B cell (primary cell): ENCODE results near the gene CLECL1. TPM values are rescaled to one million over a fixed set of nuclear protein-coding genes. Genes with fewer than 3 reads are reported as not detected.

Experiments
- ATAC-seq: fragments of 200-7000 bp; cut with Tn5 transposase; one replicate; pipeline ENCODE4 v1.10.0; 2021; ENCODE audit warnings: low read depth, mild to moderate bottlenecking, moderate number of reproducible peaks, moderate library complexity
- CTCF ChIA-PET: fragments of 350-600 bp; sonication (Branson Sonifier 250); formaldehyde crosslinking; loops from one replicate; lab custom pipeline; 2021; ENCODE audit warnings: antibody characterized with exemption, inconsistent platforms; lab: Charles Lee
- POLR2A ChIA-PET: fragments of 350-600 bp; sonication (Branson Sonifier 250); formaldehyde crosslinking; loops from one replicate; lab custom pipeline; 2021; ENCODE audit warnings: antibody characterized with exemption; lab: Charles Lee
- DNase-seq: peaks from one replicate; pipeline ENCODE4 v3.0.0; 2013
- H2AFZ ChIP-seq: 2 replicates; pipeline ENCODE4 v1.6.1; 2012; ENCODE audit warnings: mild to moderate bottlenecking, low read depth, low read length; ENCODE audit not compliant: insufficient read depth, poor library complexity, severe bottlenecking
- H3K27ac ChIP-seq, 2 donors: 1 replicate in 1 of 2; 2 replicates in 1 of 2; pipeline ENCODE4 v1.5.1; 2012 to 2013; ENCODE audit warnings: low read length in 2 of 2, mild to moderate bottlenecking in 2 of 2, moderate library complexity in 1 of 2
- H3K27me3 ChIP-seq, 4 experiments: fragments of 200-600 bp in 1 of 4; sonication (generic) in 1 of 4; replicated peaks in 1 of 4; 1 replicate in 2 of 4; 2 replicates in 2 of 4; pipeline versions ENCODE4 v1.6.1 to v1.7.0; 2013 to 2016; ENCODE audit warnings: low read length in 3 of 4, mild to moderate bottlenecking in 2 of 4, mixed read lengths in 1 of 4, moderate library complexity in 1 of 4; ENCODE audit not compliant: insufficient read depth in 4 of 4, control insufficient read depth in 3 of 4; ENCODE audit errors: control extremely low read depth in 1 of 4
- H3K36me3 ChIP-seq, 2 experiments: replicated peaks in 1 of 2; 1 replicate in 1 of 2; 2 replicates in 1 of 2; pipeline versions ENCODE4 v1.6.1 to v1.7.1; 2013; ENCODE audit warnings: low read length in 1 of 2; ENCODE audit not compliant: insufficient read depth in 2 of 2, control insufficient read depth in 1 of 2; ENCODE audit errors: control extremely low read depth in 1 of 2, extremely low read depth in 1 of 2
- H3K4me1 ChIP-seq, 2 donors: fragments of 200-600 bp in 1 of 2; sonication (generic) in 1 of 2; 1 replicate in 1 of 2; 2 replicates in 1 of 2; pipeline versions ENCODE4 v1.5.1 to v1.6.1; 2013 to 2017; ENCODE audit warnings: low read length in 2 of 2; ENCODE audit not compliant: control insufficient read depth in 2 of 2, insufficient read depth in 2 of 2
- H3K4me2 ChIP-seq: replicated peaks from 2 replicates; pipeline ENCODE3; 2012; ENCODE audit warnings: mild to moderate bottlenecking, low read depth, low read length; ENCODE audit not compliant: poor library complexity, severe bottlenecking
- H3K4me3 ChIP-seq, 5 experiments: fragments of 200-600 bp in 1 of 5; sonication (generic) in 1 of 5; 1 replicate in 3 of 5; 2 replicates in 2 of 5; pipeline versions ENCODE4 v1.5.1 to v1.7.0; 2011 to 2016; ENCODE audit warnings: low read length in 4 of 5, mild to moderate bottlenecking in 4 of 5, low read depth in 2 of 5, control low read depth in 1 of 5, moderate library complexity in 1 of 5; ENCODE audit not compliant: insufficient read depth in 1 of 5; ENCODE audit errors: control extremely low read depth in 1 of 5, extremely low read depth in 1 of 5
- H3K79me2 ChIP-seq: fragments of 200-600 bp; sonication (generic); one replicate; pipeline ENCODE4 v1.6.0; 2016; ENCODE audit warnings: low read length; ENCODE audit not compliant: control insufficient read depth, insufficient read depth
- H3K9ac ChIP-seq: fragments of 200-600 bp; sonication (generic); 2 replicates; pipeline ENCODE4 v1.6.1; 2017; ENCODE audit warnings: mild to moderate bottlenecking, low read length, moderate library complexity
- H3K9me3 ChIP-seq, 3 donors: one replicate each; pipeline versions ENCODE4 v1.6.1 to v1.7.1; 2013; ENCODE audit warnings: low read length in 2 of 3; ENCODE audit not compliant: control insufficient read depth in 2 of 3, insufficient read depth in 1 of 3; ENCODE audit errors: control extremely low read depth in 1 of 3
- H4K20me1 ChIP-seq: 2 replicates; pipeline ENCODE4 v1.6.0; 2012; ENCODE audit warnings: mild to moderate bottlenecking, low read length; ENCODE audit not compliant: insufficient read depth, control insufficient read depth, poor library complexity, severe bottlenecking
- H3K27ac Mint-ChIP-seq: one replicate; pipeline ENCODE4 v1.8.0; 2021; ENCODE audit warnings: mixed read lengths
- H3K27me3 Mint-ChIP-seq: one replicate; pipeline ENCODE4 v1.8.0; 2021; ENCODE audit warnings: mixed read lengths
- H3K4me1 Mint-ChIP-seq: one replicate; pipeline ENCODE4 v1.8.0; 2021; ENCODE audit warnings: mixed read lengths
- H3K4me3 Mint-ChIP-seq: one replicate; pipeline ENCODE4 v1.8.0; 2021; ENCODE audit warnings: mixed read lengths
- H3K9me3 Mint-ChIP-seq: one replicate; pipeline ENCODE4 v1.8.0; 2022; ENCODE audit warnings: mixed read lengths; ENCODE audit not compliant: insufficient read depth
- CTCF ChIP-seq: fragments of 200-600 bp; IDR thresholded peaks from one replicate; pipeline ENCODE4 v1.8.0; 2022; ENCODE audit warnings: antibody characterized with exemption, mild to moderate bottlenecking
- EZH2 ChIP-seq: IDR thresholded peaks from 2 replicates; pipeline ENCODE4 v1.6.1; 2012; ENCODE audit warnings: borderline replicate concordance, low read depth, mild to moderate bottlenecking, moderate library complexity, low read length; ENCODE audit not compliant: insufficient read depth, poor library complexity, severe bottlenecking
- WGBS: methylation state at CpG from one replicate; pipeline ENCODE4 v1.1.5; 2013; ENCODE audit warnings: missing lambda C conversion rate; ENCODE audit not compliant: insufficient coverage; 5-methylcytosine and 5-hydroxymethylcytosine counted together
- intact Hi-C: fragments of 100-400 bp; cut with micrococcal nuclease; formaldehyde crosslinking; loops from one replicate; pipeline ENCODE4 v1.10.0; 2022
- polyA plus RNA-seq: library from polyadenylated mRNA; depleted of rRNA; stranded (reverse); fragments of >200 nt; gene quantifications from 2 replicates; pipeline ENCODE4 v1.2.3, GENCODE V29; 2012
- total RNA-seq, 2 donors: library from RNA; stranded (reverse); fragments of 120-200 nt in 1 of 2; gene quantifications; 1 replicate in 1 of 2; 2 replicates in 1 of 2; pipeline versions ENCODE4 v1.2.3 to v1.2.4, GENCODE V29; 2013 to 2022

CLECL1 gene
- total and polyA plus RNA-seq, 2 donors (not counting 1 experiment from before 2014, with no cell fraction given) = 30.7 to 51.4 TPM

- Histone ChIP-seq H3K79me2 (peaks cover 38% of the 10 kb centered on the region), H2AFZ (peak overlapping the region; percentile 22), H3K36me3 (no peaks in the 10 kb centered on the region), H3K27me3 (no peaks in the 10 kb centered on the region), H3K9ac (peak overlapping the region; percentile 16), H4K20me1 (no peaks in the 10 kb centered on the region), H3K27ac (peak overlapping the region; percentile 36 to 66), H3K4me2 (peak overlapping the region; percentile 57), H3K4me3 (peak overlapping the region in 1 of 5 experiments; percentile 29), H3K9me3 (peaks cover 0 to 9% (median 0%) of the 10 kb centered on the region in 3 donors), H3K4me1 (peaks cover 48 to 55% of the 10 kb centered on the region in 2 donors)
- 44% methylated on average over 4 of the region's 5 CpGs for WGBS
- DNase-seq (no peak), ATAC-seq (no peak)
- intact Hi-C loops = no loop called here
- TF ChIP-seq CTCF (no peak), EZH2 (no peak)
- no peaks in the 10 kb centered on the region for H3K27me3 Mint-ChIP-seq
- peak overlapping the region; percentile 61 for H3K4me3 Mint-ChIP-seq
- peak overlapping the region; percentile 79 for H3K27ac Mint-ChIP-seq
- H3K4me1 Mint-ChIP-seq = peaks cover 48% of the 10 kb centered on the region
- H3K9me3 Mint-ChIP-seq = no peaks in the 10 kb centered on the region
- CTCF ChIA-PET = interaction anchor here (0.7 to 21.1 kb wide), 33 partner anchors 9 to 398 kb away, joined by 3 to 629 read pairs (median 7); partner anchors contain the start of genes CD69, CLEC2D and CLECL1
- POLR2A ChIA-PET = interaction anchor here (0.7 to 1.6 kb wide), 10 partner anchors 21 to 206 kb away, joined by 3 to 5 read pairs (median 4); no protein-coding TSS in a partner anchor
Measured at GRCh38 chr12:9742661-9743060, 9.8 kb upstream of the CLECL1 start.

GRCh38 chr12:9741726-9742125 lies 8.8 kb upstream of the CLECL1 start:
- H3K4me2 ChIP-seq = peak overlapping the region; percentile 57
- DNase-seq = peak; percentile 86
- H3K79me2 ChIP-seq = peaks cover 29% of the 10 kb centered on the region
- ATAC-seq = peak; percentile 67
- no peaks in the 10 kb centered on the region for H4K20me1 ChIP-seq
- no CpG with 5 or more reads among the region's 4 CpGs for WGBS
- H3K9ac ChIP-seq = peak overlapping the region; percentile 17
- peak overlapping the region in 1 of 5 experiments; percentile 29 for H3K4me3 ChIP-seq
- CTCF ChIA-PET = interaction anchor here (0.9 to 21.1 kb wide), 19 partner anchors 9 to 108 kb away, joined by 3 to 629 read pairs (median 11); partner anchors contain the start of genes CD69, CLEC2D and CLECL1
- TF ChIP-seq CTCF (no peak), EZH2 (no peak)
- H3K27me3 Mint-ChIP-seq = no peaks in the 10 kb centered on the region
- H3K36me3 ChIP-seq = no peaks in the 10 kb centered on the region
- no peaks in the 10 kb centered on the region for H3K27me3 ChIP-seq
- peaks cover 56% of the 10 kb centered on the region for H3K4me1 Mint-ChIP-seq
- POLR2A ChIA-PET = interaction anchor here (0.6 to 1.6 kb wide), 7 partner anchors 8 to 103 kb away, joined by 3 to 5 read pairs (median 3); no protein-coding TSS in a partner anchor
- peaks cover 55 to 64% of the 10 kb centered on the region in 2 donors for H3K4me1 ChIP-seq
- peaks cover 0 to 9% (median 0%) of the 10 kb centered on the region in 3 donors for H3K9me3 ChIP-seq
- peak overlapping the region; percentile 81 for H3K4me3 Mint-ChIP-seq
- H3K9me3 Mint-ChIP-seq = no peaks in the 10 kb centered on the region
- H3K27ac Mint-ChIP-seq = peak overlapping the region; percentile 91
- H2AFZ ChIP-seq = no peak overlapping the region
- peak overlapping the region; percentile 36 to 66 for H3K27ac ChIP-seq
- intact Hi-C loops = no loop called here
